C4-2B (cell line): Measurements from ENCODE around the gene MYO1E.

ENCODE experiments used
- H3K27ac ChIP-seq: fragments of 450-650 bp; 2 replicates; pipeline ENCODE4 v1.5.1; 2017
- ZFX ChIP-seq: fragments of 450-650 bp; IDR thresholded peaks from 2 replicates; pipeline ENCODE4 v1.6.1; 2017
- TF ChIP-seq, protein P1 (sequence below): fragments of 450-650 bp; conservative IDR thresholded peaks from 2 replicates; pipeline ENCODE4 v1.5.1; 2017; ENCODE audit warnings: mild to moderate bottlenecking

The MYO1E gene

DNA sequence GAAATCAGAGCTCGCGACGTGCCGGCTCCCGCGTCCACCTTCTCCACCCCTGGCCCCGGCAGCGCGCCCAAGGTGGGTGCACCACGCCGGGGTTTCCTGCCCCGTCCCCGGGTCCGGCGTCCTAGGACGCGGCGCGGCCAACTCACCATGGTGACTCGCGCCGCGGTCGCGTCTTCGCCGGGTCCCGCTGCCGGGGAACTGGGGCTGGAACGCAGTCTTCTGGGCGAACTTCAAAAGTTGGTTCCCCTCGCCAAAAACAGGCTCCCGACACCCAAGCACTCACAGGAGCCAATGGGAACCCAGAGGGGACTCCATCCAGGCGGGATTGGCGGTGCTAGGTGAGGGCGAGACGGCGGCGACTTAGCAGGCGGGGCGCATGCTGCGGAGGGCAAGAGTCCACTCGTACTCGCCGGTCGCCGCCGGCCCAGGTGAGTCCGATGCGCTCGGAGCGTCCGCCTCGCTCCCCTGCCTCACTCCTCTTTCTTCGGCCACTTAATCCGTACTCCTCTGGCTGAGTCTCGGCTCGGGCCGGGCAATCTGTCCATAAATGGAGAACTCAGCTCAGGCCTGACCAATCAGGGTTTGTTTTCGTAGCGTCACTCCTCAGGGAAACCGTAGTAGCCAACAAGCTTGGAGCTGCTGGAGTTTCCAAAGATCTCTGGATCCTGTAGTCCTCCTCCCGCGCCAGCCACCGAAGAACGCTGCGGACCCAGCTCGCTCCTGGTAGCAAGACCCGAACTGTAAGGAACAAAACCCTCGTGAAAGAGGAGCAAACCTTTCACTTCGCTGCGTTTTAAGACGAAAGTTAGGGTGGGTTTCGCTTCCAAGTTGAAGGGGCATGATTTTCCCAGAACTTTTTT lies at the start of gene MYO1E:
Gene MYO1E, minus strand, starts transcription at position 520 of the 860 bp plus-strand sequence. Its CDS starts 371 bp downstream, at position 149.
- TF ChIP-seq, protein P1, sequence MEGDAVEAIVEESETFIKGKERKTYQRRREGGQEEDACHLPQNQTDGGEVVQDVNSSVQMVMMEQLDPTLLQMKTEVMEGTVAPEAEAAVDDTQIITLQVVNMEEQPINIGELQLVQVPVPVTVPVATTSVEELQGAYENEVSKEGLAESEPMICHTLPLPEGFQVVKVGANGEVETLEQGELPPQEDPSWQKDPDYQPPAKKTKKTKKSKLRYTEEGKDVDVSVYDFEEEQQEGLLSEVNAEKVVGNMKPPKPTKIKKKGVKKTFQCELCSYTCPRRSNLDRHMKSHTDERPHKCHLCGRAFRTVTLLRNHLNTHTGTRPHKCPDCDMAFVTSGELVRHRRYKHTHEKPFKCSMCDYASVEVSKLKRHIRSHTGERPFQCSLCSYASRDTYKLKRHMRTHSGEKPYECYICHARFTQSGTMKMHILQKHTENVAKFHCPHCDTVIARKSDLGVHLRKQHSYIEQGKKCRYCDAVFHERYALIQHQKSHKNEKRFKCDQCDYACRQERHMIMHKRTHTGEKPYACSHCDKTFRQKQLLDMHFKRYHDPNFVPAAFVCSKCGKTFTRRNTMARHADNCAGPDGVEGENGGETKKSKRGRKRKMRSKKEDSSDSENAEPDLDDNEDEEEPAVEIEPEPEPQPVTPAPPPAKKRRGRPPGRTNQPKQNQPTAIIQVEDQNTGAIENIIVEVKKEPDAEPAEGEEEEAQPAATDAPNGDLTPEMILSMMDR: no peak
- no peak for TF ChIP-seq ZFX
- H3K27ac ChIP-seq: peak within 1 kb of the TSS; percentile 71

DNA sequence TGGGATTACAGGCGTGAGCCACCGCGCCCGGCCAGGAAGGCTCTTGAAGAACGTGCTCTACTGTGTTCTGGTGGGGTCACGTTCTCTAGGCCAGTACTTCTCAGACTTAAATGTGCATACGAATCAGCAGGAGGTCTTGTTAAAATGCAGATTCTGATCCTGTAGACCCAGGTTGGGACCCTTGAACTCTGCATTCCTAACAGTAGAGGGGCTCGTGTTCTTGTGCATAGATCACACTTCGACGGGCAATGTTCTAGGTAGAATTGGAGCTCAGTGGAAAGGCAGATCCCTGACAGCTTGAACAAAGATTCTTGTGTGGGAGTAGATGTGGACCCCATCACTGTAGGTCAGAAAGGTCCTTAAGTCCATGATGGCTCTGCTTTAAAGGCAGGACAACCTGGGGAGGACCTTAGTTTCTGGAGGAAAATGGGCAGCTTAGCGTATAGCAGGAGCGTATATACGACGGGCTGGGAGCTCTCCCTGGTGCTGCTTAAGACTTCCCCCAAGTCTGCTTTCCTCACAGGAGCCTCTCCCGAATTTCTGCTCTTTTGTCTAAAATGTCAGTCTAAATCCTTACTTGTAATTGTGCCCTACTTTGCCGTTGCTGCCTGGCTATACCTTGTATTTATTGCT lies 48.4 kb upstream of the MYO1E start:
- no peak overlapping the region for H3K27ac ChIP-seq
- TF ChIP-seq, protein P1: no peak
- TF ChIP-seq ZFX: no peak

DNA sequence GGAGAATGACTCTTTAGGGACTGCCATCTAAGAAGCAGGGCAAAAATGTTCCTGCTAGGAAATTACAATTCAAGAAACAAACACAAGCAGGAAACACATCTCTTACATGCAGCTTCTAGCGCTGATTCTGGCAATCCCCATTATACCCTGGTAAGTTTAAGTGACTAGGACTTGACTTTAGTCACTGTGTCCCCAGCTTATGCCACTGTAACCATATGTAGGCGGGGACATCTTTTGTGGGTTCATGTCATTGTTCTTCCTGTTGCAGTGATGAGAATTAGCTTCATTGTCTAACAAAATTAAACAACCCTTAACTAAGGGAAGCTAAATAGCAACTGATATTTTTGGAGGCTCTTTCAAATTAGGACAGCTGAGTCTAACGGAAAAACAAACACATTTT lies 47.4 kb upstream of the MYO1E start:
- no peak overlapping the region for H3K27ac ChIP-seq
- TF ChIP-seq ZFX: no peak
- TF ChIP-seq, protein P1: no peak

DNA sequence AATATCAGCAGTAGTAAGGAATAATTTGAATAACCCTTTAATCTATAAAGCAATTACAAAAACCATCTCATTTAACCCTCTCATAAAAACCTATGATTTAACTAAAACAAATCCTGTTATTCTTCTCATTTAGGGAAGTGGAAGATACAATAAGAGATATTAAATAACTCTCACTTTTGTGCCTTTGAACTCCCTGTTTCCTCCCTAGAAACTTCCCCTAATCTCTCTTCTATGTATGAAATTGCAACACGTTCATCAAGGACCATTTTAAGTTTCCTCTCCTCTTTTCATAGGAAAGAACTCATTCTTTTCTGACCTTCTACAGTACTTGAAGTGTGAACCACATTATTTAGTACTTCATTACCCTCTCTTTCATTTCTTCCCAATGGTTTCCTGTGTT lies 46.5 kb upstream of the MYO1E start:
- H3K27ac ChIP-seq: no peak overlapping the region

DNA sequence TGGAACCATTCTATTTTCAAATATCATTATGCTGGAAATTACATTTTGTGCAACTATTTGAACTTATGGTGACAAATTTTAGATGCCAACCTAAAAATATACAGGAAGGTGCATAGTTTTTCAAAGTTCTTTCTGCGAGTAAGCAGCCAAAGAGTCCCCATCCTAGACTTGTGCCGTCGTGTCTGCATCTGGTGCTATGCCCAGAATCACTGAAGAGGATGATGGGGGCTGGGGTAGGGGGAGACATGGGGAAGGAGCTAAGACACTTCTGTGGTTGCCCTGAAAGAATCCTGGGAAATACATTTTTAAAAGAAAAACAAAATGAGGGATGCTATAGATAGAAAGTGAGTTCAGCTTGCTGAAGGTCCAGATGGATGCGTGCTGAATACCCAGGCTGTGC lies 44.1 kb upstream of the MYO1E start:
- no peak for TF ChIP-seq ZFX
- TF ChIP-seq, protein P1: no peak
- no peak overlapping the region for H3K27ac ChIP-seq

More for the DNA sequence above, 46.5 kb upstream of the MYO1E start:
- TF ChIP-seq ZFX: no peak
- TF ChIP-seq, protein P1: no peak

DNA sequence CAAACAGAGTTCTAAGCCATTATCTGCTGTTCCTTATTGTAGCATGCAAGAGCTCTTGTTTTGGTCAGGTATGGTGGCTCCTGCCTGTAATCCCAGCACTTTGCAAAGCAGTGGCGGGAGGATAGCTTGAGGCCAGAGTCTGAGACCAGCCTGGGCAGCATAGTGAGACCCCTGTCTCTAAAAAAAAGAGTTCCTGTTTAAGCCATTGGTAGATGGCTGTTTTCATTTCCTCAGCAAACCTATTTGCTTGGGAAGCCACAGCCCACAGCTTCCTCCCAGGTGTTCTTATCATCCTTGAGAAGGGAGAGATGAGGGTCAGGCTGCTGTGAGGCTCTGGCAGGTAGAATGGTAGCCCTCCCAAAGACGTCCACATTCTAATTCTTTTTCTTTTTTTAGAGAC lies 40.9 kb upstream of the MYO1E start:
- TF ChIP-seq, protein P1: no peak
- no peak overlapping the region for H3K27ac ChIP-seq

DNA sequence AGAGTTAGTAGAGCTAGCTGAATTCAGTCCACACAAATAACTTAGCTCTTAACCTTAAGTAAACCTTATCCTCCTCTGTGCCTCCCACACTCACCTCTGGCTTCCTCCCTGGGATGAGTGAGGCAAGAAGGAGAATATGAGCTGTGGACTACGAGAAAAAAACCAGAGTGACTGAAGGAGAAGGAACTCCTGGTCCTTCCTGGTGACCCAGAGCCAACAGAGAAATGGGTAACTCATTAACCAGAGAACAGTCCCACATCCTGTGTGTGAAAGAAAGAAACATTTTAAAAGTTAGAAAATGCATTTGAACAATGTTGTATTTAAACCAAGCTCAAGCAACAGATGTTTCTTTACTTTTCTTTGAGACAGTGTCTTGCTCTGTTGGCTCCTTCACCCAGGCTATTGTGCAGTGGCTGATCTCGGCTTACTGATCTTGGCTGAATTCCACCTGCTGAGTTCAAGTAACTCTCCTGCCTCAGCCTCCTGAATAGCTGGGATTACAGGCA lies 37.8 kb upstream of the MYO1E start:
- TF ChIP-seq, protein P1: no peak
- no peak for TF ChIP-seq ZFX
- no peak overlapping the region for H3K27ac ChIP-seq
